LNCaP clone FGC (cell line): ENCODE results near the gene EEF1A2.

ENCODE experiments used
- DNase-seq: peaks from one replicate; pipeline ENCODE4 v3.0.0-alpha.2; 2011; ENCODE audit warnings: low read depth
- H3K4me3 ChIP-seq: 2 replicates; pipeline ENCODE4 v1.5.1; 2011; ENCODE audit warnings: mild to moderate bottlenecking, low read depth, low read length, control low read depth
- TF ChIP-seq, protein P1 (sequence below): IDR thresholded peaks from 2 replicates; pipeline ENCODE4 v1.5.1; 2012; ENCODE audit warnings: mild to moderate bottlenecking; ENCODE audit not compliant: control insufficient read depth, insufficient read depth; ENCODE audit errors: extremely low read depth

The EEF1A2 gene

DNA sequence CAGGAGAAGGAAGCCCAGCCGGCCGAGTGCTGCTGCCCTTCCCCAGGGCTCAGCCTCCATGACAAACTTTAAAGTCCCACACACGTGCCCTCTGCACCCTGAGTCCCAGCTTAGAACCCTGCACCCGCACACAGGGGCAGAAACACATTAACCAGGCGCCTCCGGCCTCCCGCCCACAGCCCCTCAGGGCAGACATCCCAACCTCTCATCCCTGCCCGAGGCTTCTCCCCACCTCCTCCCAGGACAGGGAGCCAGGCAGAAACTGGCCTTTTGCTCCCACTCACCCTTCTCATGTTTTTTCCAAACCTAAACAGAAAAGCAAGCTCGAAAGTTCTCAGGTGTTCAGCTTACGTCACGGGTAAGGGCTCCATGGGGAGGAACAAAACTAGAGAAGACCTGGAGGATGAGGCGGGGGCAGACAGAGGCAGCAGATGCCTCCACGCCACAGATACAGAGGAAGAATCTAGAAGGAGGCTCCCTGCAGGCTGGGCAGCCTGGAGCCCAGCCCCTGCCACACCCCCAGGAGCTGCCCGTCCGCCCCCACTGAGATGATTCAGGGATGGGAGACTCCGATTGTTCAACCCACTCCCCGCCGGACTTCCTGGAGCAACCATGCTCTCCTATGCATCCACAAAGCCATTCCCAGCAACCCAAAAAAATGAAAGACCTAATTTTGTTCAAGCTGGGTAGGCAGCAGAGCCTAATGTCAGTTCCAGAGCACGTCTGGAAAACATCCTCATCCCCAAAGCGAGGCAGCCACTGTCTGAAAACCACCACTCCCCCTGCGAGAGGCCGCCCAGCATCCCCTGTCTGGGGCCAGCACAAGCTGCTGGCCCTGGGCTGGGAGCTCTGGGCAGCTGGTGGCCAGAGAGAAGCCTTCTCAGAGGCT is 35.2 kb downstream of the EEF1A2 start:
- H3K4me3 ChIP-seq, result no peak overlapping the region
- TF ChIP-seq, protein P1, sequence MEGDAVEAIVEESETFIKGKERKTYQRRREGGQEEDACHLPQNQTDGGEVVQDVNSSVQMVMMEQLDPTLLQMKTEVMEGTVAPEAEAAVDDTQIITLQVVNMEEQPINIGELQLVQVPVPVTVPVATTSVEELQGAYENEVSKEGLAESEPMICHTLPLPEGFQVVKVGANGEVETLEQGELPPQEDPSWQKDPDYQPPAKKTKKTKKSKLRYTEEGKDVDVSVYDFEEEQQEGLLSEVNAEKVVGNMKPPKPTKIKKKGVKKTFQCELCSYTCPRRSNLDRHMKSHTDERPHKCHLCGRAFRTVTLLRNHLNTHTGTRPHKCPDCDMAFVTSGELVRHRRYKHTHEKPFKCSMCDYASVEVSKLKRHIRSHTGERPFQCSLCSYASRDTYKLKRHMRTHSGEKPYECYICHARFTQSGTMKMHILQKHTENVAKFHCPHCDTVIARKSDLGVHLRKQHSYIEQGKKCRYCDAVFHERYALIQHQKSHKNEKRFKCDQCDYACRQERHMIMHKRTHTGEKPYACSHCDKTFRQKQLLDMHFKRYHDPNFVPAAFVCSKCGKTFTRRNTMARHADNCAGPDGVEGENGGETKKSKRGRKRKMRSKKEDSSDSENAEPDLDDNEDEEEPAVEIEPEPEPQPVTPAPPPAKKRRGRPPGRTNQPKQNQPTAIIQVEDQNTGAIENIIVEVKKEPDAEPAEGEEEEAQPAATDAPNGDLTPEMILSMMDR, result no peak
- DNase-seq, result no peak

- TF ChIP-seq, protein P1, result no peak
- no peak overlapping the region for H3K4me3 ChIP-seq
- DNase-seq, result no peak
Measured at GRCh38 chr20:63462244-63462643, 36.6 kb downstream of the EEF1A2 start.

DNA sequence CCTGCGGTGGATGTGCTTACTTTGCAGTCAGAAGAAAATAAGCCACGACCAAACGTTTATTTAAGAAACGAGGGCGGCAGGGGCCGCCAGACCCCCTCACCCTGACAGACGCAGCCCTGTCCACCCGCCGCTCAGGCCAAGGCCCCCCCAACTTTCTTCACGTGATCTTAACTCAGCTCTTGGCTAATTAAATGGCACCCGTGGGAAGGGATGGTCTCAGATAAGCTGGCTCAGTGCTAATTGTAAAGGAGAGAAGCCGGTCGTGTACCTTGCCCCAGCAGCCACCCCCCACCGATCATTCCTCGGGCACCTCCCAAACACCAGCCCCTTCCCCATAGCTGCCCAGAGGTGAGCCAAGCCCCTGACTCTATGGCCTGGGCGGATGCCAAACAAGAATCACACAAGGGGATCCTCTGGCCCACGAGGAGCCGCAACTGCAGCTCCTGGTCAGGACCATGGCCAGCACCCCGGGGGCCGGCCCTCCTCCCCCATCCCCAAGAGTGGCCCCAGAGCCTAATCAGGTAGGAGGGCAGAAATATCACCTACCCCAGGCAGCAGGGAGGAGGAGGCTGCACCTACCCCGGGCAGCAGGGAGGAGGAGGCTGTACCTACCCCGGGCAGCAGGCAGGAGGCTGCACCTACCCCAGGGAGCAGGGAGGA is 37.6 kb downstream of the EEF1A2 start:
- H3K4me3 ChIP-seq, result no peak overlapping the region
- DNase-seq, result no peak
- TF ChIP-seq, protein P1, result no peak

DNA sequence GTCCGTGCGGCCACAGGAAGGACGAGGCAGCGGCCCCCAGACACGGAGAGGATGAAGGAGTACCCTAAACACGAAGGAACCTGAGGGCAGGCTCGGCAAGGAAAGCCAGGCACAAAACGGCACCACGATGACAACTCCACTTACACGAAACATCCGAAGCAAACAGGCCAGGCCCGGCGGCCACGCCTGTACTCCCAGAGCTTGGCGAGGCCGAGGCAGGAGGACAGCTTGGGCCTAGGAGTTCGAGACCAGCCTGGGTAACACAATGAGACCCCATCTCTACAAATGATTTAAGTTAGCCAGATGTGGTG is 39.9 kb downstream of the EEF1A2 start:
- TF ChIP-seq, protein P1, result no peak
- no peak for DNase-seq
- H3K4me3 ChIP-seq, result no peak overlapping the region

DNA sequence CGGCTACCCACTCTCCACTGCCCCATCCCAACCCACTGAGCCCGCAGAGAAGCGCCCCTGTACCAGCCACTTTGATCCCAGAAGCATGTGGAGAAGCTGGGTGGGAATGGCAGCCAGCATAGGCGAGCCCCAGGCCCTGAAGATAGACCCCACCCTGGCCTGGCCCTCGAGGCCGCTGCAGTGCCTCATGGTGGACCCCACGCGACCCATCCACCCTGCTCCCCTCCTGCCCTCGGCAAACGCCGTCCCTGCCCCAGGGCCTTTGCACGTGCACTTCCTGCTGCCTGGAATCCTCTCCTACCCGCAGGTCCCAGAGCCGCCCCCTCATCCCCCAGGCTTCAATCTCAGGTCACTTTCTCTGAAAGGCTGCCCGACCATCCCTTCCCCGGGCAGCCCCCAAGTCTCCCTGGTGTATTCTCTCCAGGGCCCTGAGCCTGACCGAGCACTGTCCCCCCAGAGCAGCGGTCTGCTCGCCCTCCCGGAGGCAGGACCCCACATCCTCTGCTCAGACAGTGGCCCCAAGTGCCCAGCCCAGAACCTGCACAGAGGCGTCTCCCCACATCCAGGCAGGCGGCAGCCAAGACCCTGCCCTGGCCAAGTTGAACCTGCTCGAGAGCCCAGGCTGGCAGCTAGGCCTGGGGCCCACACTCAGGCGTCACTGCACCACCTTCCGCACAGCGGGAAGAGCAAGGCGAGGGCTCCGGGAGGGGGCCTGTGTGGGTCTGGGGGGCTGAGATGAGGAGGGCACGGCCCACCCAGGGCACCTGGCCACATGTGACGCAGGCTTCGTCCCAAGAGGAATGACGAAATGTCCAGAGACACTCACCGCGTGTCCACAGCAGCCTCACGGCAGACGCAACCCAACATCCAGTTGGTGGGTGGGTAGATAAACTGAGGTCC is 40.5 kb downstream of the EEF1A2 start:
- no peak for DNase-seq
- TF ChIP-seq, protein P1, result no peak
- H3K4me3 ChIP-seq, result no peak overlapping the region

GRCh38 chr20:63457737-63458136 is 41.1 kb downstream of the EEF1A2 start:
- TF ChIP-seq, protein P1, result no peak
- DNase-seq, result no peak

More at GRCh38 chr20:63457737-63458136, 41.1 kb downstream of the EEF1A2 start:
- no peak overlapping the region for H3K4me3 ChIP-seq
